ENCODE results near the gene OAT.

DNA sequence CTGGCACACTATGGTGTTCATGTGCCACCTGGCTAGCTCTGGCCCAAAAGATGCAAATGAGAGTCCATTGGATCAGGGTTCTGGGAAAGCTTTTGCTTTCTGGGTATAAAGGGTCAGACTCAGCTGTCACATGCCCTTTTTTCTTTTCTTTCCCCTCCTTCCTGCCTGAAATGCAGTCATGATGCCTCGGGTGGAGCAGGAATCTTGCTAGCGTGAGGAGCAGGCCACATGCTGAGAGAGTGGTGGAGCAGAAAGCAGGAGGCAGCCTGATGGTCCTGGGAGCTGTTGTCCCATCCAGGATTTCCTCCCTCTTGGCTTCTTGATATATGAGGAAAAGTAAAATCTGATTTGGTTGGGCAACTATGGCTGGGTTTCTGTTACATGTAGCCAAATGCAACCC is 40.2 kb upstream of the OAT start:
- TF ChIP-seq CTCF (IDR thresholded peaks at IDR 0.05; ENCODE audit: insufficient read depth, low read depth, low read length) (no peak), EZH2 (IDR thresholded peaks at IDR 0.05; ENCODE audit: insufficient read depth, low read length) (no peak)
